RPMI8226 (cell line): ENCODE results near the gene HPGDS.
A peak's percentile ranks its signal among the peaks of the same experiment; 100 is the strongest.
"Not testable (repeated sequence)": the region's sequence is repeated elsewhere in the genome, so short reads cannot be mapped to it uniquely, and the experiment has no call there.

Source experiments
- DNase-seq: peaks from one replicate; pipeline ENCODE4 v3.0.0-alpha.2; 2015

The HPGDS gene

GRCh38 chr4:94342694-94343093, at the start of gene HPGDS:
Gene HPGDS (minus strand): TSS chr4:94342836. CDS start chr4:94334629, 8,207 bp downstream.
- no peak for DNase-seq

GRCh38 chr4:94390804-94391410, 48.3 kb upstream of the HPGDS start:
- peak; percentile 6 for DNase-seq

GRCh38 chr4:94389595-94390267, 47.1 kb upstream of the HPGDS start:
- DNase-seq = no peak

GRCh38 chr4:94387965-94388364, 45.3 kb upstream of the HPGDS start:
- not testable (repeated sequence) for DNase-seq

GRCh38 chr4:94385452-94385851, 42.8 kb upstream of the HPGDS start:
- DNase-seq = not testable (repeated sequence)

GRCh38 chr4:94382891-94383290, 40.3 kb upstream of the HPGDS start:
- not testable (repeated sequence) for DNase-seq

- DNase-seq = no peak
Observed at GRCh38 chr4:94378047-94378446, 35.4 kb upstream of the HPGDS start.

GRCh38 chr4:94377294-94377693, 34.7 kb upstream of the HPGDS start:
- no peak for DNase-seq

GRCh38 chr4:94375364-94375763, 32.7 kb upstream of the HPGDS start:
- DNase-seq = no peak

- DNase-seq = no peak
Observed at GRCh38 chr4:94373752-94374151, 31.1 kb upstream of the HPGDS start.

- no peak for DNase-seq
Observed at GRCh38 chr4:94372991-94373390, 30.4 kb upstream of the HPGDS start.

GRCh38 chr4:94372228-94372978, 29.8 kb upstream of the HPGDS start:
- DNase-seq = no peak

- DNase-seq = no peak
Observed at GRCh38 chr4:94371290-94371689, 28.7 kb upstream of the HPGDS start.

GRCh38 chr4:94370533-94371254, 28.1 kb upstream of the HPGDS start:
- no peak for DNase-seq

- no peak for DNase-seq
Observed at GRCh38 chr4:94369046-94369445, 26.4 kb upstream of the HPGDS start.

GRCh38 chr4:94368459-94368858, 25.8 kb upstream of the HPGDS start:
- DNase-seq = no peak

GRCh38 chr4:94365304-94365703, 22.7 kb upstream of the HPGDS start:
- no peak for DNase-seq

- DNase-seq = no peak
Observed at GRCh38 chr4:94364527-94364926, 21.9 kb upstream of the HPGDS start.

- no peak for DNase-seq
Observed at GRCh38 chr4:94363136-94363655, 20.6 kb upstream of the HPGDS start.

- no peak for DNase-seq
Observed at GRCh38 chr4:94359838-94360237, 17.2 kb upstream of the HPGDS start.

- DNase-seq = no peak
Observed at GRCh38 chr4:94359221-94359620, 16.6 kb upstream of the HPGDS start.

GRCh38 chr4:94358101-94358500, 15.5 kb upstream of the HPGDS start:
- no peak for DNase-seq

- no peak for DNase-seq
Observed at GRCh38 chr4:94357624-94358023, 15.0 kb upstream of the HPGDS start.
